ENCODE results near the gene SERBP1. TPM values are rescaled to one million over a fixed set of nuclear protein-coding genes. Genes with fewer than 3 reads are reported as not detected.

Gene SERBP1
- total RNA-seq, 1 donor from 2014 or later = 210 TPM

GRCh38 chr1:67359592-67359991 lies 70.6 kb downstream of the SERBP1 start:
- DNase-seq = no peak

Small RNA genes within 50 kb of the gene (small RNA-seq; reads per million reads assigned to genes)
- gene RNU6-387P (ENCODE audit: low replicate concordance) = not detected

Other genes with a start within 250 kb of the SERBP1 start
- 2.2 TPM for gene IL12RB2, start 122.5 kb downstream of the SERBP1 start, total RNA-seq